Tibial artery (tissue), 4 donors: ENCODE data around the gene DNAH6.

Source experiments
- DNase-seq, 2 donors: peaks; one replicate each; pipeline ENCODE4 v3.0.0-alpha.2; 2019
- H3K27ac ChIP-seq, 2 donors: fragments of 200-600 bp; sonication (generic) in 1 of 2; 1 replicate in 1 of 2; 2 replicates in 1 of 2; pipeline ENCODE4 v1.5.1; 2018 to 2019; ENCODE audit warnings: mild to moderate bottlenecking in 1 of 2
- H3K27me3 ChIP-seq, 2 donors: fragments of 200-600 bp; sonication (generic) in 1 of 2; one replicate each; pipeline versions ENCODE4 v1.5.1 to v1.6.0; 2016 to 2019
- H3K36me3 ChIP-seq, 3 donors: fragments of 200-600 bp; sonication (generic) in 2 of 3; one replicate each; pipeline ENCODE4 v1.5.1; 2016 to 2019; ENCODE audit warnings: mild to moderate bottlenecking in 2 of 3
- H3K4me1 ChIP-seq, 4 donors: fragments of 200-600 bp; sonication (generic) in 2 of 4; 1 replicate in 3 of 4; 2 replicates in 1 of 4; pipeline ENCODE4 v1.5.1; 2016 to 2019
- H3K4me3 ChIP-seq, 2 donors: fragments of 200-600 bp; sonication (generic) in 1 of 2; 1 replicate in 1 of 2; 2 replicates in 1 of 2; pipeline ENCODE4 v1.5.1; 2018 to 2019; ENCODE audit warnings: mild to moderate bottlenecking in 2 of 2
- H3K9me3 ChIP-seq, 3 donors: fragments of 200-600 bp; sonication (generic) in 1 of 3; one replicate each; pipeline ENCODE4 v1.5.1; 2016 to 2019
- intact Hi-C: fragments of 100-400 bp; cut with DNase I; formaldehyde crosslinking; loops from one replicate; pipeline ENCODE4 v1.15.0; 2023; ENCODE audit warnings: low total_unique reads
- TF ChIP-seq, protein P1 (sequence below), 2 experiments: fragments of 200-600 bp in 1 of 2; fragments of 450-650 bp in 1 of 2; IDR thresholded peaks; one replicate each; pipeline ENCODE4 v1.5.1; 2017 to 2019; ENCODE audit warnings: antibody characterized with exemption in 2 of 2, mild to moderate bottlenecking in 1 of 2, moderate library complexity in 1 of 2

The DNAH6 gene

DNA sequence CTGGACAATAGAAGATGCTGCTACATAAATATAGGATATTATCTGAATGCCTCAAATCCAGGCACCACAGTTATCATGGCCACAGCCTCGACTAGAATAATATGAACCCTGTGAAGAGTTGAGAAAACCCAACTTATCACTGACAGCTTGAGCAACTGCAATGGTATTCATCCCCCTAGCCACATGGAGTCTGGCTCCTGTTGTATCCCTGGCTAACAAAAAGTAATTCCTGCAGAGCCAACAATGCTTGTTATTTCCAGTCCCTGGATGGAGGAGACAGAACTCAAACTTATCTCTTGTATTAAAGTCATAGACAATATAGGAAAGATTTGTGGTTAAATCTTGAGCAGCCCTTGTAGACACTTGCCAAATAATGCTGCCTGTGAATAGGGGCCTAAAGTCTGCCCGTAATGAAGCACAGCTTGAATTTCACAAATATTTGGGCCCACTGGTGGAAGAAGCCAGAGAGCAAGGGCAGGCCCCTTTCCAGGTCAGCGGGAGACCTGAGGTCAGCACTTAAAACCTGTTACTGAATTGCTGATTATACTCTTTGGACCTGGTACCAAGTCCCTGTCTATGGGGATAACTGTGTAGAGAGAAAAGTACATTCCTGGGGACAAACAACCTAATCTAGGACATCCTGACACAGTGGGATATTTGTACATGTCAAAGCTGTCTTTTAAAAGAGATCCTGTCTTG lies 28.9 kb upstream of the DNAH6 start:
- no peak overlapping the region for H3K4me3 ChIP-seq
- DNase-seq, result no peak
- H3K27ac ChIP-seq, result no peak overlapping the region
- intact Hi-C loops, result no loop called here
- H3K4me1 ChIP-seq, result no peaks in the 10 kb centered on the region
- TF ChIP-seq, protein P1, sequence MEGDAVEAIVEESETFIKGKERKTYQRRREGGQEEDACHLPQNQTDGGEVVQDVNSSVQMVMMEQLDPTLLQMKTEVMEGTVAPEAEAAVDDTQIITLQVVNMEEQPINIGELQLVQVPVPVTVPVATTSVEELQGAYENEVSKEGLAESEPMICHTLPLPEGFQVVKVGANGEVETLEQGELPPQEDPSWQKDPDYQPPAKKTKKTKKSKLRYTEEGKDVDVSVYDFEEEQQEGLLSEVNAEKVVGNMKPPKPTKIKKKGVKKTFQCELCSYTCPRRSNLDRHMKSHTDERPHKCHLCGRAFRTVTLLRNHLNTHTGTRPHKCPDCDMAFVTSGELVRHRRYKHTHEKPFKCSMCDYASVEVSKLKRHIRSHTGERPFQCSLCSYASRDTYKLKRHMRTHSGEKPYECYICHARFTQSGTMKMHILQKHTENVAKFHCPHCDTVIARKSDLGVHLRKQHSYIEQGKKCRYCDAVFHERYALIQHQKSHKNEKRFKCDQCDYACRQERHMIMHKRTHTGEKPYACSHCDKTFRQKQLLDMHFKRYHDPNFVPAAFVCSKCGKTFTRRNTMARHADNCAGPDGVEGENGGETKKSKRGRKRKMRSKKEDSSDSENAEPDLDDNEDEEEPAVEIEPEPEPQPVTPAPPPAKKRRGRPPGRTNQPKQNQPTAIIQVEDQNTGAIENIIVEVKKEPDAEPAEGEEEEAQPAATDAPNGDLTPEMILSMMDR (IDR thresholded peaks at IDR 0.05), result no peak
- H3K9me3 ChIP-seq, result no peaks in the 10 kb centered on the region
- H3K27me3 ChIP-seq, result no peaks in the 10 kb centered on the region
- H3K36me3 ChIP-seq, result no peaks in the 10 kb centered on the region

DNA sequence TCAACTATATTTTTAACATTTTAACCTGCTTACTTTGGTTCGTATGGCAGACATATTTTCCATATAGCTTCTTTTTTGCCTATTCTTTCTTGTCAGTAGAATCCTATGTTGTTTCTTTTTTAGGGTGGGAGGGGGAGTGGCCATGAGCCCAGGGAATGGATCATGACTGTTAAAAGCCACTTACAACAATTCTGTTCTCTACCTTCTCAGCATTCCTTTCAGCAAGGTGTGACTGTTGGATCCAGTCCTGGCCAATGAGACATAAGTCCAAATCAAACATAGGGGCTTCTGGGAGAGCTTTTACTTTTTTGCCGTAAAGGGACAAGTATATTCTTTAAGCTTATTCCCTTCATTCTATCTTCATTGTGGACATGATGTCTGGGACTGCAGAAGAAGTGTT lies 25.0 kb upstream of the DNAH6 start:
- intact Hi-C loops, result no loop called here
- H3K27ac ChIP-seq, result no peak overlapping the region

GRCh38 chr2:84491741-84492140 lies 24.6 kb upstream of the DNAH6 start:
- intact Hi-C loops, result no loop called here
- Histone ChIP-seq H3K36me3 (no peaks in the 10 kb centered on the region), H3K4me3 (no peak overlapping the region), H3K27ac (no peak overlapping the region), H3K27me3 (no peaks in the 10 kb centered on the region), H3K9me3 (no peaks in the 10 kb centered on the region), H3K4me1 (no peaks in the 10 kb centered on the region)
- TF ChIP-seq, protein P1 (IDR thresholded peaks at IDR 0.05), result no peak
- DNase-seq, result no peak

More for the DNA sequence above, 25.0 kb upstream of the DNAH6 start:
- TF ChIP-seq, protein P1 (IDR thresholded peaks at IDR 0.05), result no peak
- H3K4me3 ChIP-seq, result no peak overlapping the region
- H3K4me1 ChIP-seq, result no peaks in the 10 kb centered on the region
- no peak for DNase-seq
- H3K9me3 ChIP-seq, result no peaks in the 10 kb centered on the region
- no peaks in the 10 kb centered on the region for H3K27me3 ChIP-seq
- no peaks in the 10 kb centered on the region for H3K36me3 ChIP-seq

- DNase-seq, result no peak
- TF ChIP-seq, protein P1 (IDR thresholded peaks at IDR 0.05), result no peak
- Histone ChIP-seq H3K27ac (no peak overlapping the region), H3K9me3 (no peaks in the 10 kb centered on the region), H3K27me3 (no peaks in the 10 kb centered on the region), H3K36me3 (no peaks in the 10 kb centered on the region), H3K4me1 (no peaks in the 10 kb centered on the region), H3K4me3 (no peak overlapping the region)
- intact Hi-C loops, result no loop called here
Observed at GRCh38 chr2:84492571-84492970, 23.7 kb upstream of the DNAH6 start.

DNA sequence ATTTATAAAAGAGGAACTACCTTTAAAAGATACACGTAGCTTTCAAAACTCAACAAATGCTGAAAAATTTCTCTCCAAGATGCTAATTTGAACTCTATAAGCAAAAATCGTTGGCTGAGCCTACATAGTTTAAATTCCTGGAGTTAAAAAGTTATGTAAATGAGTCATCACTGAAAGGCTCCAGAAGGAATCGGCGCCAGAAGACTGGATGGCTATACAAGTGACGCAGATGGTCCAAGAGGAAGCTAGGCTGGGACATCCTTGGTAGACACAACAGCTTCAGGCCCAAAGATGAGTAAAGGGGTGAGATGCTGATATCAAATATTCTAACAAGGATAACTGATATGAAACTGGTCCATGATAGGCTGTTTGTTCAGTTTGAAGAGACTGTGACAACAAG lies 22.8 kb upstream of the DNAH6 start:
- Histone ChIP-seq H3K9me3 (no peaks in the 10 kb centered on the region), H3K27ac (no peak overlapping the region), H3K4me3 (no peak overlapping the region), H3K36me3 (no peaks in the 10 kb centered on the region), H3K4me1 (no peaks in the 10 kb centered on the region), H3K27me3 (no peaks in the 10 kb centered on the region)
- no peak for DNase-seq
- intact Hi-C loops, result no loop called here
- TF ChIP-seq, protein P1 (IDR thresholded peaks at IDR 0.05), result no peak

DNA sequence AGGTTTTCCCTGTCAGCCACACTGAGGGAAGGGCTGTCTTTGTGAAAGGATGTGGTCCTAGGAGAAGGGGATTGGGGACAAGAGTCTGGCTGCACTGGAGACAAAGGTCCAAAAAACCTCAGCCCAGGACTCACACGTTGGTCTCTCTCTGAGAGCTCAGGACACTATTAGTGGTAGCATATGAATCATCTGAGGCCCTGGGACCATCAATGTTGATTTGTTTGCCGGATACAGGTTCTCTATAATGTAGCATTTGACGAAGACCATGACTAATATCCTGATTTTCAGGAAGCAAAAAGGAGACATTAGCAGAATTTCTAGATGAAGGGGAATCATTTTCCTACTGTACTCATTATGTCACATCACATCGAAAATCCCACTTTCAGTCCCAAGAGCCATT lies 22.2 kb upstream of the DNAH6 start:
- Histone ChIP-seq H3K4me1 (no peaks in the 10 kb centered on the region), H3K4me3 (no peak overlapping the region), H3K27ac (no peak overlapping the region), H3K27me3 (no peaks in the 10 kb centered on the region), H3K9me3 (no peaks in the 10 kb centered on the region), H3K36me3 (no peaks in the 10 kb centered on the region)
- no peak for DNase-seq
- TF ChIP-seq, protein P1 (IDR thresholded peaks at IDR 0.05), result no peak
- intact Hi-C loops, result no loop called here
